Esophagus squamous epithelium (tissue), 4 donors: Measurements from ENCODE around the gene RAX2.

Experiments used
- POLR2A ChIP-seq, 4 donors: fragments of 450-650 bp; IDR thresholded peaks; one replicate each; pipeline ENCODE4 v1.6.1; 2017; ENCODE audit warnings: antibody characterized with exemption in 4 of 4, mild to moderate bottlenecking in 4 of 4, moderate library complexity in 3 of 4
- TF ChIP-seq, protein P1 (sequence below), 6 experiments: fragments of 450-650 bp in 4 of 6; fragments of 200-600 bp in 2 of 6; sonication (generic) in 2 of 6; IDR thresholded peaks; one replicate each; pipeline ENCODE4 v1.5.1; 2016 to 2019; ENCODE audit warnings: antibody characterized with exemption in 6 of 6, mild to moderate bottlenecking in 4 of 6, moderate library complexity in 4 of 6

DNA sequence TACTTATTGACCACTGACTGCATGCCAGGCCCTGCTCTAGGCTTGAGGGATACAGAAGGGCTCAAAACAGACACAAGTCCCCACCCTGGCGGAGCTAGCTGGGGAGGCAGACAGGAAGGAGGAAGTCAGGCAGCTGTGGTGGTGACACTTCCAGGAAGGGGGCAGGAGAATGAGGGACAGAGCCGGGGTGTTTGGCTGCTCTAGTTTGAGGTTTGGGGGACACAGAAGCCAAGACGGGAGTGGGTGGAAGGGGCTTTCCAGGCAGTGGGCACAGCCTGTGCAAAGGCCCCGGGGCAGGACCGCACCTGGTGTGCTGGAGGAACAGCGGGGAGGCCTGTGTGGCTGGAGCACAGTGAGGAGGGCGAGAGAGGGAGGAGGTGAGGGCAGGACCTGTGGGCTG lies 5.5 kb downstream of the RAX2 start:
- TF ChIP-seq, protein P1, sequence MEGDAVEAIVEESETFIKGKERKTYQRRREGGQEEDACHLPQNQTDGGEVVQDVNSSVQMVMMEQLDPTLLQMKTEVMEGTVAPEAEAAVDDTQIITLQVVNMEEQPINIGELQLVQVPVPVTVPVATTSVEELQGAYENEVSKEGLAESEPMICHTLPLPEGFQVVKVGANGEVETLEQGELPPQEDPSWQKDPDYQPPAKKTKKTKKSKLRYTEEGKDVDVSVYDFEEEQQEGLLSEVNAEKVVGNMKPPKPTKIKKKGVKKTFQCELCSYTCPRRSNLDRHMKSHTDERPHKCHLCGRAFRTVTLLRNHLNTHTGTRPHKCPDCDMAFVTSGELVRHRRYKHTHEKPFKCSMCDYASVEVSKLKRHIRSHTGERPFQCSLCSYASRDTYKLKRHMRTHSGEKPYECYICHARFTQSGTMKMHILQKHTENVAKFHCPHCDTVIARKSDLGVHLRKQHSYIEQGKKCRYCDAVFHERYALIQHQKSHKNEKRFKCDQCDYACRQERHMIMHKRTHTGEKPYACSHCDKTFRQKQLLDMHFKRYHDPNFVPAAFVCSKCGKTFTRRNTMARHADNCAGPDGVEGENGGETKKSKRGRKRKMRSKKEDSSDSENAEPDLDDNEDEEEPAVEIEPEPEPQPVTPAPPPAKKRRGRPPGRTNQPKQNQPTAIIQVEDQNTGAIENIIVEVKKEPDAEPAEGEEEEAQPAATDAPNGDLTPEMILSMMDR (IDR thresholded peaks at IDR 0.05): no peak
- no peak for TF ChIP-seq POLR2A (IDR thresholded peaks at IDR 0.05)
